ENCODE results near the gene RALGPS1. TPM values are rescaled to one million over a fixed set of nuclear protein-coding genes. Genes with fewer than 3 reads are reported as not detected.
A peak's percentile ranks its signal among the peaks of the same experiment; 100 is the strongest.

RALGPS1 gene
- total RNA-seq, 1 experiment from 2014 or later: 18.6 TPM

DNA sequence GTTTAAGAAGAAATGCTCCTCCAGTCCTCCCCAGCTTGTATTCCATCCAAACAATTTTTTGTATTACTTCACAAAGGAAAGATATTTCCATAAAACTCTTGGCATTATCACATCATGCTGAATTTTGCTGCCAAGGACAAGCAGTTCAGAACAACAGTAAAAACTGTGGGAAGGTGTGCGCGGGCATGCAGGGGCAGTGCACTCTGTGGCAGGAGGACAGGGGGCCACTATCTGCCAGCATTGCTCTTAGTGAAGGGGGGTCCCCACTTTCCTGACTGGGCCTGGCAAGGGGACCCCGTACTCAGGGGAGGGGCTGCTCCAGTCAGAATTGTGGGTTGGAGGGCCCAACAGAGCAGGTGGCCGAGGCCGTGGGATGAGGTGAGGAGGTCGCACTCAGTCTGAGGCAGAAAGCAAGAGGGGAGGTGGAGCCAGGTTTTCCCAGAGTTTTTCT is 175.1 kb downstream of the RALGPS1 start:
- no CpG with 5 or more reads among the region's 6 CpGs for WGBS (ENCODE audit: extremely low coverage, insufficient read length, low lambda C conversion rate)
- no peak overlapping the region for H3K9ac ChIP-seq (ENCODE audit: extremely low read depth, insufficient read length, low read length)
- peak overlapping the region in 2 of 3 experiments; percentile 70 to 83; a peak in 5 of 7 replicates for H3K27ac Mint-ChIP-seq

More for the DNA sequence above, 175.1 kb downstream of the RALGPS1 start:
- H3K79me2 ChIP-seq (ENCODE audit: insufficient read depth, low read length): no peaks in the 10 kb centered on the region
- H3K36me3 Mint-ChIP-seq (ENCODE audit: insufficient read depth in 1 of 3, low read depth in 3 of 3): no peaks in the 10 kb centered on the region; a peak in 3 of 7 replicates
- TF ChIP-seq, protein P1, sequence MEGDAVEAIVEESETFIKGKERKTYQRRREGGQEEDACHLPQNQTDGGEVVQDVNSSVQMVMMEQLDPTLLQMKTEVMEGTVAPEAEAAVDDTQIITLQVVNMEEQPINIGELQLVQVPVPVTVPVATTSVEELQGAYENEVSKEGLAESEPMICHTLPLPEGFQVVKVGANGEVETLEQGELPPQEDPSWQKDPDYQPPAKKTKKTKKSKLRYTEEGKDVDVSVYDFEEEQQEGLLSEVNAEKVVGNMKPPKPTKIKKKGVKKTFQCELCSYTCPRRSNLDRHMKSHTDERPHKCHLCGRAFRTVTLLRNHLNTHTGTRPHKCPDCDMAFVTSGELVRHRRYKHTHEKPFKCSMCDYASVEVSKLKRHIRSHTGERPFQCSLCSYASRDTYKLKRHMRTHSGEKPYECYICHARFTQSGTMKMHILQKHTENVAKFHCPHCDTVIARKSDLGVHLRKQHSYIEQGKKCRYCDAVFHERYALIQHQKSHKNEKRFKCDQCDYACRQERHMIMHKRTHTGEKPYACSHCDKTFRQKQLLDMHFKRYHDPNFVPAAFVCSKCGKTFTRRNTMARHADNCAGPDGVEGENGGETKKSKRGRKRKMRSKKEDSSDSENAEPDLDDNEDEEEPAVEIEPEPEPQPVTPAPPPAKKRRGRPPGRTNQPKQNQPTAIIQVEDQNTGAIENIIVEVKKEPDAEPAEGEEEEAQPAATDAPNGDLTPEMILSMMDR (conservative IDR thresholded peaks at IDR 0.05): no peak
- no peaks in the 10 kb centered on the region for H3K4me1 ChIP-seq (ENCODE audit: insufficient read depth, low read length)
- H2BK120ac ChIP-seq (ENCODE audit: low read depth, low read length, poor library complexity, severe bottlenecking): no peak overlapping the region
- DNase-seq: no peak
- no peaks in the 10 kb centered on the region for H3K9me3 ChIP-seq (ENCODE audit: control insufficient read depth, low read depth, low read length)
- H4K5ac ChIP-seq (ENCODE audit: insufficient read length, low read depth, low read length): no peak overlapping the region
- H3K4me2 ChIP-seq (ENCODE audit: insufficient read depth, insufficient read length, low read length): no peak overlapping the region
- peaks cover 0 to 4% of the 10 kb centered on the region in 2 experiments; a peak in 2 of 4 replicates for H3K4me1 Mint-ChIP-seq
- no peaks in the 10 kb centered on the region for H3K79me1 ChIP-seq (ENCODE audit: insufficient read depth, low read depth, low read length, poor library complexity, severe bottlenecking)
- no peak overlapping the region for H2AK5ac ChIP-seq (ENCODE audit: insufficient read length, low read length)
- no peak overlapping the region for H3K27ac ChIP-seq (ENCODE audit: insufficient read length, low read depth, low read length)
- no peaks in the 10 kb centered on the region for H3K27me3 ChIP-seq (ENCODE audit: insufficient read depth, low read length)
- no peaks in the 10 kb centered on the region for H3K23me2 ChIP-seq (ENCODE audit: insufficient read length, low read depth, low read length, poor library complexity, severe bottlenecking)
- H4K8ac ChIP-seq (replicated peaks; ENCODE audit: insufficient read length, low read depth, low read length): no peak overlapping the region
- H4K91ac ChIP-seq (ENCODE audit: insufficient read length, low read depth, low read length): no peak overlapping the region
- H3K14ac ChIP-seq (ENCODE audit: insufficient read depth, low read length): no peak overlapping the region
- H3K4ac ChIP-seq (ENCODE audit: low read depth, low read length): no peak overlapping the region
- no peak overlapping the region for H2BK12ac ChIP-seq (ENCODE audit: insufficient read length, low read depth, low read length)
- H4K20me1 ChIP-seq (ENCODE audit: control insufficient read depth, insufficient read depth, insufficient read length): no peaks in the 10 kb centered on the region
- no peaks in the 10 kb centered on the region for H3K9me3 Mint-ChIP-seq
- no peak overlapping the region for H3T11ph ChIP-seq (ENCODE audit: low read length)
- H2BK5ac ChIP-seq (ENCODE audit: insufficient read length, low read length): no peak overlapping the region
- H2BK20ac ChIP-seq (ENCODE audit: low read depth, low read length, poor library complexity, severe bottlenecking): no peak overlapping the region
- no peak overlapping the region for H3K4me3 Mint-ChIP-seq
- no peak overlapping the region for H3K23ac ChIP-seq (ENCODE audit: insufficient read length, low read depth, low read length)
- H3K56ac ChIP-seq (ENCODE audit: insufficient read length, low read depth, low read length): no peak overlapping the region
- H3K27me3 Mint-ChIP-seq (ENCODE audit: low read depth): no peaks in the 10 kb centered on the region
- H3K18ac ChIP-seq (ENCODE audit: insufficient read length, low read depth, low read length): no peak overlapping the region
- H2AFZ ChIP-seq (ENCODE audit: low read length): no peak overlapping the region
- no peak overlapping the region for H2BK15ac ChIP-seq (ENCODE audit: low read depth, low read length)

All from H9 (cell line).